HepG2 (cell line): ENCODE results near the gene PCSK6. TPM values are rescaled to one million over a fixed set of nuclear protein-coding genes. Genes with fewer than 3 reads are reported as not detected.

ENCODE experiments used
- ATAC-seq: fragments of 200-7000 bp; cut with Tn5 transposase; 3 replicates; pipeline ENCODE4 v1.9.1; 2020; ENCODE audit warnings: mild to moderate bottlenecking, moderate library complexity
- BruUV-seq: library from RNA; stranded (reverse); fragments of 400-500 nt; replicated peaks from 2 replicates; lab custom pipeline; 2021; lab: Mats Ljungman, UMichigan
- CTCF ChIA-PET: fragments of 300-600 bp; formaldehyde crosslinking; extraction: SDS; loops from one replicate; lab custom pipeline; 2021; ENCODE audit warnings: low total read pairs, inconsistent platforms, low intra/inter-chr PET ratio; lab: Yijun Ruan, JAX
- POLR2A ChIA-PET: fragments of 350-600 bp; sonication (Branson Sonifier 250); formaldehyde crosslinking; loops from one replicate; lab custom pipeline; 2020; ENCODE audit warnings: antibody characterized with exemption, inconsistent platforms; lab: Yijun Ruan, JAX
- DNase-seq: peaks from one replicate; pipeline ENCODE4 v3.0.0-alpha.2; 2015; ENCODE audit warnings: low spot score
- FAIRE-seq: peaks from 3 replicates; lab custom pipeline; 2011; peaks lifted over from hg19 to GRCh38; lab: Jason Lieb, UNC
- H2AFZ ChIP-seq: one replicate; pipeline ENCODE4 v1.6.1; 2011; ENCODE audit warnings: low read length, inconsistent platforms
- H3K27ac ChIP-seq: fragments of 300-600 bp; 3 replicates; pipeline ENCODE4 v1.8.0; 2011; ENCODE audit warnings: mixed run types, mild to moderate bottlenecking, mixed read lengths, low read length, inconsistent platforms; ENCODE audit not compliant: insufficient read depth; ENCODE audit errors: extremely low read length
- H3K27me3 ChIP-seq, 2 experiments: fragments of 200-600 bp in 1 of 2; 2 replicates in 1 of 2; 3 replicates in 1 of 2; pipeline versions ENCODE4 v1.6.0 to v1.8.0; 2011; ENCODE audit warnings: low read length in 2 of 2, mild to moderate bottlenecking in 2 of 2, moderate library complexity in 2 of 2, inconsistent platforms in 1 of 2; ENCODE audit not compliant: insufficient read depth in 2 of 2, control insufficient read depth in 1 of 2
- H3K36me3 ChIP-seq, 2 experiments: fragments of 200-600 bp in 1 of 2; replicated peaks in 1 of 2; 2 replicates in 1 of 2; 3 replicates in 1 of 2; pipeline versions ENCODE4 v1.5.1 to v1.8.0; 2011; ENCODE audit warnings: low read length in 2 of 2, inconsistent platforms in 1 of 2; ENCODE audit not compliant: insufficient read depth in 2 of 2, control insufficient read depth in 1 of 2
- H3K4me1 ChIP-seq: 2 replicates; pipeline ENCODE4 v1.5.1; 2012; ENCODE audit warnings: low read length, inconsistent platforms; ENCODE audit not compliant: insufficient read depth
- H3K4me2 ChIP-seq: 2 replicates; pipeline ENCODE4 v1.6.0; 2011; ENCODE audit warnings: low read depth, low read length, inconsistent platforms
- H3K4me3 ChIP-seq, 3 experiments: fragments of 200-600 bp in 1 of 3; sonication (generic), shearing (Covaris generic) in 1 of 3; replicated peaks in 1 of 3; 2 replicates each; pipeline ENCODE4 v1.5.1; 2011 to 2016; ENCODE audit warnings: low read length in 3 of 3, inconsistent platforms in 2 of 3, low read depth in 2 of 3, mild to moderate bottlenecking in 2 of 3, control low read depth in 1 of 3, mixed read lengths in 1 of 3; ENCODE audit not compliant: insufficient read depth in 1 of 3
- H3K79me2 ChIP-seq: one replicate; pipeline ENCODE4 v1.6.1; 2011; ENCODE audit warnings: low read length, inconsistent platforms; ENCODE audit not compliant: insufficient read depth
- H3K9ac ChIP-seq: 2 replicates; pipeline ENCODE4 v1.6.0; 2011; ENCODE audit warnings: mild to moderate bottlenecking, low read depth, low read length, inconsistent platforms; ENCODE audit not compliant: insufficient read depth
- H3K9me3 ChIP-seq: 2 replicates; pipeline ENCODE4 v1.5.1; 2012; ENCODE audit warnings: mild to moderate bottlenecking, low read length
- H4K20me1 ChIP-seq: 2 replicates; pipeline ENCODE4 v1.6.0; 2011; ENCODE audit warnings: inconsistent platforms, mild to moderate bottlenecking, low read length, moderate library complexity; ENCODE audit not compliant: insufficient read depth
- ARID3A ChIP-seq: IDR thresholded peaks from 2 replicates; pipeline ENCODE4 v1.6.1; 2012; ENCODE audit warnings: low read depth, low read length, improper control_type of control experiment
- CENPT ChIP-seq: sonication (generic); formaldehyde crosslinking; IDR thresholded peaks from 2 replicates; pipeline ENCODE4 v1.8.0; 2022; ENCODE audit warnings: low read depth, mild to moderate bottlenecking, moderate library complexity, missing genetic modification reagents
- MYPOP ChIP-seq: sonication (generic); formaldehyde crosslinking; IDR thresholded peaks from 2 replicates; pipeline ENCODE4 v1.8.1; 2023; ENCODE audit warnings: mild to moderate bottlenecking, moderate library complexity, missing genetic modification reagents
- ZNF652 ChIP-seq: IDR thresholded peaks from 2 replicates; pipeline ENCODE4 v1.6.1; 2016; ENCODE audit warnings: low read depth, borderline replicate concordance
- WGBS: methylation state at CpG from one replicate; pipeline ENCODE4 v1.1.6; 2017; ENCODE audit warnings: low lambda C conversion rate; 5-methylcytosine and 5-hydroxymethylcytosine counted together
- in situ Hi-C: cut with HindIII; loops from 2 replicates; pipeline ENCODE4 v1.10.0; 2017; ENCODE audit warnings: low pct_unique_long_range_greater_than_20kb; ENCODE audit not compliant: extremely low pct_ligation_motif_present
- intact Hi-C: fragments of 100-400 bp; cut with micrococcal nuclease; formaldehyde crosslinking; loops from one replicate; pipeline ENCODE4 v1.10.0; 2022; ENCODE audit not compliant: unreplicated experiment
- polyA plus RNA-seq, 8 experiments: library from polyadenylated mRNA; depleted of rRNA in 3 of 8; stranded (reverse) in 7 of 8; unstranded in 1 of 8; fragments of >200 nt; fragmentation: Illumina TruSeq in 4 of 8; extraction: Trizol in 4 of 8; gene quantifications; 2 replicates each; pipeline versions ENCODE4 v1.2.1 to v1.2.3, GENCODE V29; 2011 to 2016; ENCODE audit warnings: low read depth in 4 of 8, missing spikeins in 1 of 8, mixed read lengths in 1 of 8; ENCODE audit not compliant: insufficient read depth in 1 of 8
- total RNA-seq, 5 experiments: library from RNA; depleted of rRNA; stranded (reverse); fragments of >200 nt; fragmentation: Illumina TruSeq; extraction: Trizol; gene quantifications; 2 replicates each; pipeline ENCODE4 v1.2.3, GENCODE V29; 2016; ENCODE audit warnings: low read depth in 1 of 5
- TF ChIP-seq, protein P1 (sequence below): sonication (generic); formaldehyde crosslinking; conservative IDR thresholded peaks from 2 replicates; pipeline ENCODE4 v1.4.0; 2020; ENCODE audit warnings: missing genetic modification reagents
- TF ChIP-seq, protein P2 (sequence below): sonication (generic); formaldehyde crosslinking; IDR thresholded peaks from 2 replicates; pipeline ENCODE4 v1.4.0; 2020; ENCODE audit warnings: low read depth, missing genetic modification reagents

Gene PCSK6
- total and polyA plus RNA-seq, 2 of the 13 experiments (the other 11 are each of a cell fraction or from before 2014, with no cell fraction given), result 56.5 to 155 TPM

DNA sequence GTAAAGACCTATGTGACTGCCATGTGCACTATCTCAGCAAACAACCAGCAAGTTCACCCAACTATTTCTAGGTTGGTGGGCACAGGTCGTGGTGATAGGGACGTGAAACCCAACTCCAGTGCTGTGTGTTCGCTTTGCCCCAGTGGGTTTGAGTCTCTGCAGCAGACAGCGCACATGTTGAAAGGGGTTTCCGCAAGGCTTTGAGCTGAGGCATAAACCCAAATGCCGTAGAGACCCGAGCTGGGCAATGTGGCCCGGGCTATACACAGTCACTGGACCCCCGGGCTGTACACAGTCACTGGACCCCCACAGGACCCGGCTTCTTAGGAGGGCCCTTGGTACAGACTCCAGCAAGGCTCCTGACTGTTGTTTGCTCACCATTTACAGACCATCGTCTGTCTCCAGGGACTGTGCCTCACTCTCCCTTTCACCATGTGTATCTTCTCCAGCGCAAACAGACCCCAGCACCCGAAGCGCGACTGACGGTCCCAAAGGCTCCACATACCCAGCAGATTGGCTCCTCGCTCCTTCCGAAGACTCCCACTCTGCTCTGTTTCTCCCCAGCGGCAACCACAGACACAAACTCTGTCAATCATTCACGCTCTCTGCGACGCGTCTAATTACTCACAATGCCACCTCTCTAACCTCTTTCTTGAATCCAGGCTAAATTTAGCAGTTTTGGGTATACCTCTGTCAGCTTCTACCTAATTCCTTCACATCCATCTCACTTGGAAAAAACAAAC lies 31.2 kb downstream of the PCSK6 start (continued):
- no peak for TF ChIP-seq MYPOP
- TF ChIP-seq, protein P1, sequence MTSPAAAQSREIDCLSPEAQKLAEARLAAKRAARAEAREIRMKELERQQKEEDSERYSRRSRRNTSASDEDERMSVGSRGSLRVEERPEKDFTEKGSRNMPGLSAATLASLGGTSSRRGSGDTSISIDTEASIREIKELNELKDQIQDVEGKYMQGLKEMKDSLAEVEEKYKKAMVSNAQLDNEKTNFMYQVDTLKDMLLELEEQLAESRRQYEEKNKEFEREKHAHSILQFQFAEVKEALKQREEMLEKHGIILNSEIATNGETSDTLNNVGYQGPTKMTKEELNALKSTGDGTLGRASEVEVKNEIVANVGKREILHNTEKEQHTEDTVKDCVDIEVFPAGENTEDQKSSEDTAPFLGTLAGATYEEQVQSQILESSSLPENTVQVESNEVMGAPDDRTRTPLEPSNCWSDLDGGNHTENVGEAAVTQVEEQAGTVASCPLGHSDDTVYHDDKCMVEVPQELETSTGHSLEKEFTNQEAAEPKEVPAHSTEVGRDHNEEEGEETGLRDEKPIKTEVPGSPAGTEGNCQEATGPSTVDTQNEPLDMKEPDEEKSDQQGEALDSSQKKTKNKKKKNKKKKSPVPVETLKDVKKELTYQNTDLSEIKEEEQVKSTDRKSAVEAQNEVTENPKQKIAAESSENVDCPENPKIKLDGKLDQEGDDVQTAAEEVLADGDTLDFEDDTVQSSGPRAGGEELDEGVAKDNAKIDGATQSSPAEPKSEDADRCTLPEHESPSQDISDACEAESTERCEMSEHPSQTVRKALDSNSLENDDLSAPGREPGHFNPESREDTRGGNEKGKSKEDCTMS (CRISPR knock-in tag), result no peak

- H3K9ac ChIP-seq, result no peak overlapping the region
- WGBS, result 81% methylated on average over 9 of the region's 9 CpGs
- no peak for DNase-seq
- no peak overlapping the region for H3K27ac ChIP-seq
- in situ Hi-C loops, result no loop called here
- no peak overlapping the region for H3K4me3 ChIP-seq
- H3K36me3 ChIP-seq, result peaks cover 0 to 4% of the 10 kb centered on the region in 2 experiments; a peak in 3 of 5 replicates
- intact Hi-C loops, result no loop called here
- BruUV-seq, result no TSS peak
- no peaks in the 10 kb centered on the region for H3K9me3 ChIP-seq
- CTCF ChIA-PET, result no interaction called here
- H2AFZ ChIP-seq, result no peak overlapping the region
- no peaks in the 10 kb centered on the region for H3K27me3 ChIP-seq
- no peak for ATAC-seq
- peaks cover 96% of the 10 kb centered on the region for H3K79me2 ChIP-seq
- no peak for FAIRE-seq
- H4K20me1 ChIP-seq, result no peaks in the 10 kb centered on the region
- H3K4me2 ChIP-seq, result no peak overlapping the region
- peaks cover 81% of the 10 kb centered on the region for H3K4me1 ChIP-seq
- POLR2A ChIA-PET, result interaction anchor here (1.1 to 1.4 kb wide), 2 partner anchors 19 to 30 kb away, joined by 3 to 4 read pairs; no protein-coding TSS in a partner anchor
- no peak for TF ChIP-seq ARID3A
- TF ChIP-seq CENPT, result no peak
- TF ChIP-seq, protein P2, sequence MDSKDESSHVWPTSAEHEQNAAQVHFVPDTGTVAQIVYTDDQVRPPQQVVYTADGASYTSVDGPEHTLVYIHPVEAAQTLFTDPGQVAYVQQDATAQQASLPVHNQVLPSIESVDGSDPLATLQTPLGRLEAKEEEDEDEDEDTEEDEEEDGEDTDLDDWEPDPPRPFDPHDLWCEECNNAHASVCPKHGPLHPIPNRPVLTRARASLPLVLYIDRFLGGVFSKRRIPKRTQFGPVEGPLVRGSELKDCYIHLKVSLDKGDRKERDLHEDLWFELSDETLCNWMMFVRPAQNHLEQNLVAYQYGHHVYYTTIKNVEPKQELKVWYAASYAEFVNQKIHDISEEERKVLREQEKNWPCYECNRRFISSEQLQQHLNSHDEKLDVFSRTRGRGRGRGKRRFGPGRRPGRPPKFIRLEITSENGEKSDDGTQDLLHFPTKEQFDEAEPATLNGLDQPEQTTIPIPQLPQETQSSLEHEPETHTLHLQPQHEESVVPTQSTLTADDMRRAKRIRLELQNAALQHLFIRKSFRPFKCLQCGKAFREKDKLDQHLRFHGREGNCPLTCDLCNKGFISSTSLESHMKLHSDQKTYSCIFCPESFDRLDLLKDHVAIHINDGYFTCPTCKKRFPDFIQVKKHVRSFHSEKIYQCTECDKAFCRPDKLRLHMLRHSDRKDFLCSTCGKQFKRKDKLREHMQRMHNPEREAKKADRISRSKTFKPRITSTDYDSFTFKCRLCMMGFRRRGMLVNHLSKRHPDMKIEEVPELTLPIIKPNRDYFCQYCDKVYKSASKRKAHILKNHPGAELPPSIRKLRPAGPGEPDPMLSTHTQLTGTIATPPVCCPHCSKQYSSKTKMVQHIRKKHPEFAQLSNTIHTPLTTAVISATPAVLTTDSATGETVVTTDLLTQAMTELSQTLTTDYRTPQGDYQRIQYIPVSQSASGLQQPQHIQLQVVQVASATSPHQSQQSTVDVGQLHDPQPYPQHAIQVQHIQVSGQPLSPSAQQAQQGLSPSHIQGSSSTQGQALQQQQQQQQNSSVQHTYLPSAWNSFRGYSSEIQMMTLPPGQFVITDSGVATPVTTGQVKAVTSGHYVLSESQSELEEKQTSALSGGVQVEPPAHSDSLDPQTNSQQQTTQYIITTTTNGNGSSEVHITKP (CRISPR knock-in tag), result 0 out of 2 replicates have a peak, but pooled peaks have one; percentile 39
- no peak for TF ChIP-seq ZNF652 (CRISPR knock-in tag)
These were observed 31.8 kb downstream of the PCSK6 start for GRCh38 chr15:101457696-101458095.
